ENCODE results near the gene RNF43. TPM values are rescaled to one million over a fixed set of nuclear protein-coding genes. Genes with fewer than 3 reads are reported as not detected.

The RNF43 gene
- total RNA-seq, 5 donors from 2014 or later (not counting 1 experiment from before 2014, with no cell fraction given) = 1.2 to 4.0 (median 1.8) TPM

GRCh38 chr17:58411408-58411894 is 5.9 kb downstream of the RNF43 start:
- no peak overlapping the region for H3K27ac ChIP-seq (ENCODE audit: low read length)
- Mint-ChIP-seq H3K27me3 (no peaks in the 10 kb centered on the region), H3K4me3 (no peak overlapping the region), H3K4me1 (no peaks in the 10 kb centered on the region), H3K9me3 (no peaks in the 10 kb centered on the region), H3K27ac (no peak overlapping the region), H3K36me3 (no peaks in the 10 kb centered on the region)
- H3K4me3 ChIP-seq (ENCODE audit: control insufficient read depth in 1 of 2, extremely low read depth in 1 of 2, low read length in 1 of 2) = no peak overlapping the region
- POLR2A ChIA-PET = no interaction called here
- H3K27me3 ChIP-seq (replicated peaks in 1 of 2; ENCODE audit: control insufficient read depth in 2 of 2, extremely low read depth in 1 of 2, insufficient read depth in 2 of 2, low read length in 1 of 2) = no peaks in the 10 kb centered on the region
- H3K36me3 ChIP-seq (ENCODE audit: control insufficient read depth in 2 of 2, extremely low read depth in 1 of 2, insufficient read depth in 1 of 2, low read length in 1 of 2) = no peaks in the 10 kb centered on the region
- no peak for ATAC-seq (replicated peaks in 1 of 4)
- H3K9me3 ChIP-seq = no peaks in the 10 kb centered on the region
- DNase-seq = no peak
- WGBS (ENCODE audit: insufficient coverage) = no CpG with 5 or more reads among the region's 1 CpG
- H3K4me1 ChIP-seq (ENCODE audit: control insufficient read depth in 1 of 2, extremely low read depth in 1 of 2, insufficient read depth in 2 of 2, low read length in 2 of 2) = no peaks in the 10 kb centered on the region
- CTCF ChIA-PET = interaction anchor here in 1 of 2 donors (0.7 kb wide), 1 partner anchor 74 kb away, joined by 3 read pairs; no protein-coding TSS in a partner anchor

GRCh38 chr17:58410714-58411407 is 6.5 kb downstream of the RNF43 start:
- no peak overlapping the region for H3K4me3 Mint-ChIP-seq
- no peaks in the 10 kb centered on the region for H3K4me1 Mint-ChIP-seq
- Histone ChIP-seq H3K27me3 (replicated peaks in 1 of 2; ENCODE audit: control insufficient read depth in 2 of 2, extremely low read depth in 1 of 2, insufficient read depth in 2 of 2, low read length in 1 of 2) (no peaks in the 10 kb centered on the region), H3K4me3 (ENCODE audit: control insufficient read depth in 1 of 2, extremely low read depth in 1 of 2, low read length in 1 of 2) (no peak overlapping the region), H3K9me3 (no peaks in the 10 kb centered on the region), H3K4me1 (ENCODE audit: control insufficient read depth in 1 of 2, extremely low read depth in 1 of 2, insufficient read depth in 2 of 2, low read length in 2 of 2) (no peaks in the 10 kb centered on the region), H3K27ac (ENCODE audit: low read length) (no peak overlapping the region), H3K36me3 (ENCODE audit: control insufficient read depth in 2 of 2, extremely low read depth in 1 of 2, insufficient read depth in 1 of 2, low read length in 1 of 2) (no peaks in the 10 kb centered on the region)
- H3K36me3 Mint-ChIP-seq = no peaks in the 10 kb centered on the region
- DNase-seq = no peak
- POLR2A ChIA-PET = interaction anchor here in 1 of 2 donors (0.5 kb wide), 1 partner anchor 125 kb away, joined by 9 read pairs; no protein-coding TSS in a partner anchor
- no peaks in the 10 kb centered on the region for H3K27me3 Mint-ChIP-seq
- H3K27ac Mint-ChIP-seq = no peak overlapping the region
- CTCF ChIA-PET = interaction anchor here in 1 of 2 donors (0.7 kb wide), 1 partner anchor 74 kb away, joined by 3 read pairs; no protein-coding TSS in a partner anchor
- H3K9me3 Mint-ChIP-seq = no peaks in the 10 kb centered on the region
- ATAC-seq (replicated peaks in 1 of 4) = no peak

- CTCF ChIA-PET = no interaction called here
- H3K27ac ChIP-seq (ENCODE audit: low read length) = no peak overlapping the region
- H3K4me1 ChIP-seq (ENCODE audit: control insufficient read depth in 1 of 2, extremely low read depth in 1 of 2, insufficient read depth in 2 of 2, low read length in 2 of 2) = no peaks in the 10 kb centered on the region
- no peaks in the 10 kb centered on the region for H3K27me3 ChIP-seq (replicated peaks in 1 of 2; ENCODE audit: control insufficient read depth in 2 of 2, extremely low read depth in 1 of 2, insufficient read depth in 2 of 2, low read length in 1 of 2)
- POLR2A ChIA-PET = no interaction called here
- DNase-seq (no peak), ATAC-seq (replicated peaks in 1 of 4) (no peak)
- H3K4me3 ChIP-seq (ENCODE audit: control insufficient read depth in 1 of 2, extremely low read depth in 1 of 2, low read length in 1 of 2) = no peak overlapping the region
- no peaks in the 10 kb centered on the region for H3K4me1 Mint-ChIP-seq
- no peak overlapping the region for H3K4me3 Mint-ChIP-seq
- H3K36me3 Mint-ChIP-seq = no peaks in the 10 kb centered on the region
- no peaks in the 10 kb centered on the region for H3K36me3 ChIP-seq (ENCODE audit: control insufficient read depth in 2 of 2, extremely low read depth in 1 of 2, insufficient read depth in 1 of 2, low read length in 1 of 2)
- H3K9me3 ChIP-seq = no peaks in the 10 kb centered on the region
- no peaks in the 10 kb centered on the region for H3K9me3 Mint-ChIP-seq
- no peak overlapping the region for H3K27ac Mint-ChIP-seq
- 94% methylated on average over 2 of the region's 5 CpGs for WGBS (ENCODE audit: insufficient coverage)
- no peaks in the 10 kb centered on the region for H3K27me3 Mint-ChIP-seq
Measured at GRCh38 chr17:58409432-58409831, 7.9 kb downstream of the RNF43 start.

GRCh38 chr17:58403311-58403710 is 14.0 kb downstream of the RNF43 start:
- ChIA-PET CTCF (no interaction called here), POLR2A (no interaction called here)
- Histone ChIP-seq H3K9me3 (no peaks in the 10 kb centered on the region), H3K27ac (ENCODE audit: low read length) (no peak overlapping the region), H3K27me3 (replicated peaks in 1 of 2; ENCODE audit: control insufficient read depth in 2 of 2, extremely low read depth in 1 of 2, insufficient read depth in 2 of 2, low read length in 1 of 2) (no peaks in the 10 kb centered on the region), H3K36me3 (ENCODE audit: control insufficient read depth in 2 of 2, extremely low read depth in 1 of 2, insufficient read depth in 1 of 2, low read length in 1 of 2) (no peaks in the 10 kb centered on the region), H3K4me1 (ENCODE audit: control insufficient read depth in 1 of 2, extremely low read depth in 1 of 2, insufficient read depth in 2 of 2, low read length in 2 of 2) (peaks cover 0 to 3% of the 10 kb centered on the region in 2 experiments), H3K4me3 (ENCODE audit: control insufficient read depth in 1 of 2, extremely low read depth in 1 of 2, low read length in 1 of 2) (no peak overlapping the region)
- Mint-ChIP-seq H3K27me3 (no peaks in the 10 kb centered on the region), H3K36me3 (no peaks in the 10 kb centered on the region), H3K9me3 (no peaks in the 10 kb centered on the region), H3K4me1 (peaks cover 0 to 7% (median 7%) of the 10 kb centered on the region in 3 donors), H3K27ac (no peak overlapping the region), H3K4me3 (no peak overlapping the region)
- WGBS (ENCODE audit: insufficient coverage) = 90% methylated on average over 2 of the region's 6 CpGs
- DNase-seq (no peak), ATAC-seq (replicated peaks in 1 of 4) (no peak)

GRCh38 chr17:58402679-58403078 is 14.7 kb downstream of the RNF43 start:
- no peaks in the 10 kb centered on the region for H3K9me3 Mint-ChIP-seq
- no peaks in the 10 kb centered on the region for H3K36me3 ChIP-seq (ENCODE audit: control insufficient read depth in 2 of 2, extremely low read depth in 1 of 2, insufficient read depth in 1 of 2, low read length in 1 of 2)
- DNase-seq = no peak
- no peak for ATAC-seq (replicated peaks in 1 of 4)
- peaks cover 0 to 7% (median 7%) of the 10 kb centered on the region in 3 donors for H3K4me1 Mint-ChIP-seq
- peaks cover 0 to 3% of the 10 kb centered on the region in 2 experiments for H3K4me1 ChIP-seq (ENCODE audit: control insufficient read depth in 1 of 2, extremely low read depth in 1 of 2, insufficient read depth in 2 of 2, low read length in 2 of 2)
- H3K27me3 ChIP-seq (replicated peaks in 1 of 2; ENCODE audit: control insufficient read depth in 2 of 2, extremely low read depth in 1 of 2, insufficient read depth in 2 of 2, low read length in 1 of 2) = no peaks in the 10 kb centered on the region
- H3K9me3 ChIP-seq = no peaks in the 10 kb centered on the region
- H3K27me3 Mint-ChIP-seq = no peaks in the 10 kb centered on the region
- no CpG with 5 or more reads among the region's 1 CpG for WGBS (ENCODE audit: insufficient coverage)
- H3K4me3 ChIP-seq (ENCODE audit: control insufficient read depth in 1 of 2, extremely low read depth in 1 of 2, low read length in 1 of 2) = no peak overlapping the region
- H3K36me3 Mint-ChIP-seq = no peaks in the 10 kb centered on the region
- no peak overlapping the region for H3K27ac ChIP-seq (ENCODE audit: low read length)
- no peak overlapping the region for H3K27ac Mint-ChIP-seq
- CTCF ChIA-PET = no interaction called here
- POLR2A ChIA-PET = no interaction called here
- H3K4me3 Mint-ChIP-seq = no peak overlapping the region

- ChIA-PET CTCF (interaction anchor here in 1 of 2 donors (0.6 kb wide), 1 partner anchor 805 kb away, joined by 8 read pairs; no protein-coding TSS in a partner anchor), POLR2A (no interaction called here)
- no peaks in the 10 kb centered on the region for H3K9me3 Mint-ChIP-seq
- no peaks in the 10 kb centered on the region for H3K36me3 Mint-ChIP-seq
- peaks cover 0 to 3% of the 10 kb centered on the region in 2 experiments for H3K4me1 ChIP-seq (ENCODE audit: control insufficient read depth in 1 of 2, extremely low read depth in 1 of 2, insufficient read depth in 2 of 2, low read length in 2 of 2)
- DNase-seq = no peak
- H3K9me3 ChIP-seq = no peaks in the 10 kb centered on the region
- H3K4me3 Mint-ChIP-seq = no peak overlapping the region
- H3K4me3 ChIP-seq (ENCODE audit: control insufficient read depth in 1 of 2, extremely low read depth in 1 of 2, low read length in 1 of 2) = no peak overlapping the region
- no peaks in the 10 kb centered on the region for H3K36me3 ChIP-seq (ENCODE audit: control insufficient read depth in 2 of 2, extremely low read depth in 1 of 2, insufficient read depth in 1 of 2, low read length in 1 of 2)
- no peak overlapping the region for H3K27ac Mint-ChIP-seq
- no peak for ATAC-seq (replicated peaks in 1 of 4)
- no peak overlapping the region for H3K27ac ChIP-seq (ENCODE audit: low read length)
- H3K4me1 Mint-ChIP-seq = peaks cover 0 to 7% (median 7%) of the 10 kb centered on the region in 3 donors
- no peaks in the 10 kb centered on the region for H3K27me3 Mint-ChIP-seq
- no peaks in the 10 kb centered on the region for H3K27me3 ChIP-seq (replicated peaks in 1 of 2; ENCODE audit: control insufficient read depth in 2 of 2, extremely low read depth in 1 of 2, insufficient read depth in 2 of 2, low read length in 1 of 2)
Measured at GRCh38 chr17:58402047-58402446, 15.3 kb downstream of the RNF43 start.
